Measurements from ENCODE around the gene PEBP1. TPM values are rescaled to one million over a fixed set of nuclear protein-coding genes. Genes with fewer than 3 reads are reported as not detected.

The PEBP1 gene
- polyA plus RNA-seq, 1 donor from 2014 or later: 702 TPM

GRCh38 chr12:118187751-118188435, 52.0 kb downstream of the PEBP1 start:
- TF ChIP-seq EZH2 (IDR thresholded peaks at IDR 0.05; ENCODE audit: borderline replicate concordance, insufficient read depth, low read length, poor library complexity, severe bottlenecking) (no peak), SMC3 (conservative IDR thresholded peaks at IDR 0.05; ENCODE audit: poor library complexity) (no peak), TAF1 (IDR thresholded peaks at IDR 0.05; ENCODE audit: low read depth) (no peak), MXI1 (conservative IDR thresholded peaks at IDR 0.05; ENCODE audit: poor library complexity, severe bottlenecking) (no peak), RAD21 (conservative IDR thresholded peaks at IDR 0.05) (no peak), REST (IDR thresholded peaks at IDR 0.05; ENCODE audit: borderline replicate concordance) (no peak), POLR2AphosphoS5 (IDR thresholded peaks at IDR 0.05) (no peak), EP300 (conservative IDR thresholded peaks at IDR 0.05; ENCODE audit: poor library complexity, severe bottlenecking) (no peak)
- TF ChIP-seq, protein P1, sequence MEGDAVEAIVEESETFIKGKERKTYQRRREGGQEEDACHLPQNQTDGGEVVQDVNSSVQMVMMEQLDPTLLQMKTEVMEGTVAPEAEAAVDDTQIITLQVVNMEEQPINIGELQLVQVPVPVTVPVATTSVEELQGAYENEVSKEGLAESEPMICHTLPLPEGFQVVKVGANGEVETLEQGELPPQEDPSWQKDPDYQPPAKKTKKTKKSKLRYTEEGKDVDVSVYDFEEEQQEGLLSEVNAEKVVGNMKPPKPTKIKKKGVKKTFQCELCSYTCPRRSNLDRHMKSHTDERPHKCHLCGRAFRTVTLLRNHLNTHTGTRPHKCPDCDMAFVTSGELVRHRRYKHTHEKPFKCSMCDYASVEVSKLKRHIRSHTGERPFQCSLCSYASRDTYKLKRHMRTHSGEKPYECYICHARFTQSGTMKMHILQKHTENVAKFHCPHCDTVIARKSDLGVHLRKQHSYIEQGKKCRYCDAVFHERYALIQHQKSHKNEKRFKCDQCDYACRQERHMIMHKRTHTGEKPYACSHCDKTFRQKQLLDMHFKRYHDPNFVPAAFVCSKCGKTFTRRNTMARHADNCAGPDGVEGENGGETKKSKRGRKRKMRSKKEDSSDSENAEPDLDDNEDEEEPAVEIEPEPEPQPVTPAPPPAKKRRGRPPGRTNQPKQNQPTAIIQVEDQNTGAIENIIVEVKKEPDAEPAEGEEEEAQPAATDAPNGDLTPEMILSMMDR (IDR thresholded peaks at IDR 0.05; ENCODE audit: poor library complexity, severe bottlenecking): no peak
- H3K4me3 ChIP-seq (ENCODE audit: low read length): peak overlapping the region; percentile 71
- H3K27me3 ChIP-seq (ENCODE audit: insufficient read depth, low read depth, low read length): no peaks in the 10 kb centered on the region
- peaks cover 44% of the 10 kb centered on the region for H3K79me2 ChIP-seq (replicated peaks; ENCODE audit: insufficient read depth, low read length)
- peak overlapping the region; percentile 90 for H3K9ac ChIP-seq (ENCODE audit: low read length)
- peak overlapping the region; percentile 71 for H2AFZ ChIP-seq (ENCODE audit: low read depth, low read length)
- peak overlapping the region; percentile 85 for H3K4me2 ChIP-seq (ENCODE audit: low read length)
- H4K20me1 ChIP-seq (ENCODE audit: insufficient read depth): no peaks in the 10 kb centered on the region
- H3K27ac ChIP-seq (ENCODE audit: low read length): peak overlapping the region; percentile 92
- H3K9me3 ChIP-seq (ENCODE audit: low read length): no peaks in the 10 kb centered on the region
- no peaks in the 10 kb centered on the region for H3K36me3 ChIP-seq (ENCODE audit: insufficient read depth, low read length)
- H3F3A ChIP-seq (ENCODE audit: insufficient read depth, low read length, poor library complexity, severe bottlenecking): peaks cover 5% of the 10 kb centered on the region
- no peaks in the 10 kb centered on the region for H3K9me2 ChIP-seq (ENCODE audit: insufficient read depth, low read length)

GRCh38 chr12:118188690-118189371, 52.9 kb downstream of the PEBP1 start:
- Histone ChIP-seq H3F3A (ENCODE audit: insufficient read depth, low read length, poor library complexity, severe bottlenecking) (peaks cover 2% of the 10 kb centered on the region), H3K9me3 (ENCODE audit: low read length) (no peaks in the 10 kb centered on the region), H3K4me2 (ENCODE audit: low read length) (peak overlapping the region; percentile 85), H3K4me3 (ENCODE audit: low read length) (peak overlapping the region; percentile 71), H3K79me2 (replicated peaks; ENCODE audit: insufficient read depth, low read length) (peaks cover 44% of the 10 kb centered on the region), H3K36me3 (ENCODE audit: insufficient read depth, low read length) (no peaks in the 10 kb centered on the region), H3K9ac (ENCODE audit: low read length) (peak overlapping the region; percentile 90), H3K27ac (ENCODE audit: low read length) (peak overlapping the region; percentile 92), H3K9me2 (ENCODE audit: insufficient read depth, low read length) (no peaks in the 10 kb centered on the region), H4K20me1 (ENCODE audit: insufficient read depth) (no peaks in the 10 kb centered on the region), H2AFZ (ENCODE audit: low read depth, low read length) (peak overlapping the region; percentile 71), H3K27me3 (ENCODE audit: insufficient read depth, low read depth, low read length) (no peaks in the 10 kb centered on the region)
- TF ChIP-seq RAD21 (conservative IDR thresholded peaks at IDR 0.05): no peak
- no peak for TF ChIP-seq TAF1 (IDR thresholded peaks at IDR 0.05; ENCODE audit: low read depth)
- TF ChIP-seq MXI1 (conservative IDR thresholded peaks at IDR 0.05; ENCODE audit: poor library complexity, severe bottlenecking): peak; percentile 32
- no peak for TF ChIP-seq EP300 (conservative IDR thresholded peaks at IDR 0.05; ENCODE audit: poor library complexity, severe bottlenecking)
- TF ChIP-seq EZH2 (IDR thresholded peaks at IDR 0.05; ENCODE audit: borderline replicate concordance, insufficient read depth, low read length, poor library complexity, severe bottlenecking): no peak
- no peak for TF ChIP-seq SMC3 (conservative IDR thresholded peaks at IDR 0.05; ENCODE audit: poor library complexity)
- peak; percentile 49 for TF ChIP-seq POLR2AphosphoS5 (IDR thresholded peaks at IDR 0.05)
- TF ChIP-seq REST (IDR thresholded peaks at IDR 0.05; ENCODE audit: borderline replicate concordance): peak; percentile 19
- TF ChIP-seq, protein P1 (IDR thresholded peaks at IDR 0.05; ENCODE audit: poor library complexity, severe bottlenecking): no peak
